RKO (cell line): ENCODE measurements around the gene RXRA.

Experiments used
- DNase-seq: peaks from one replicate; pipeline ENCODE4 v3.0.0-alpha.2; 2016; ENCODE audit warnings: low spot score

Gene RXRA

DNA sequence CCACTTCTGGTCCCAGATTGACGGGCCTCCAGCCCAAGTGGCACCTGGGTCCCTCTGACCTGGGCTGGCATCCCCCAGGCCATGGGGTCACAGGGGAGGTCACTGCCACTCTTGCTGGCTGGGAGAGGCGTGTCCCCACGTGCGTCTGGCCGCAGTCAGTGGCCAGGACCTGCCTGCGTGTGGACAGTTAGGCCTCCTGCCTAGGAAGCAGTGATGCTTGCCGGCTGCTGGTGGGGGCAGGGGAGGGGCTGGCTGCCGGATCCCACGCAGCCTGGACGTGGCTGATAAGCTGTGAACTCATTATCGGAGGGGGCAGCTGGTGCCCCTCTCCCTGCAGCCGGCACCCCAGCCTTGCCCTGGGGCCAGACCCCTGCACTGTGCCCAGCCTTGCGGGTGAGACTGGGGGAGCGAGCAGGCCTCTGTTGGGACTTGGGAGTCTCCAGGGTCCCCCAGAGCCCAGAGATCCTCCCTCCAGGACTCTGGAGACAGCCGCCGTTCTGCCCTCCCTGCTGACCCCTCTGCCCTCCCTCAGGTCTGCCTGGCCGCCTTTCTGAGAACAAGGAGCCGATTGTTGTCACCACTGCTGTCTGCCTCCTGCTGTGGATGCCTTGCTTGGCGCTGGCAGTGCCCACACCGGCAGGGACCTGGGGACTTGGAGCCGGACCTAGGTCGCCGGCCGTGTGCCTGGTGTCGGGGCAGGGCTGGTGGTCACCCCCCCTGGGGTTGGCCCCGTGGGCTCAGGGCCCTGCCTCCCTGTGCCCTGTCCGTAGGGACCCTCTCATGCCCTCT is 12.3 kb downstream of the RXRA start:
- no peak for DNase-seq

DNA sequence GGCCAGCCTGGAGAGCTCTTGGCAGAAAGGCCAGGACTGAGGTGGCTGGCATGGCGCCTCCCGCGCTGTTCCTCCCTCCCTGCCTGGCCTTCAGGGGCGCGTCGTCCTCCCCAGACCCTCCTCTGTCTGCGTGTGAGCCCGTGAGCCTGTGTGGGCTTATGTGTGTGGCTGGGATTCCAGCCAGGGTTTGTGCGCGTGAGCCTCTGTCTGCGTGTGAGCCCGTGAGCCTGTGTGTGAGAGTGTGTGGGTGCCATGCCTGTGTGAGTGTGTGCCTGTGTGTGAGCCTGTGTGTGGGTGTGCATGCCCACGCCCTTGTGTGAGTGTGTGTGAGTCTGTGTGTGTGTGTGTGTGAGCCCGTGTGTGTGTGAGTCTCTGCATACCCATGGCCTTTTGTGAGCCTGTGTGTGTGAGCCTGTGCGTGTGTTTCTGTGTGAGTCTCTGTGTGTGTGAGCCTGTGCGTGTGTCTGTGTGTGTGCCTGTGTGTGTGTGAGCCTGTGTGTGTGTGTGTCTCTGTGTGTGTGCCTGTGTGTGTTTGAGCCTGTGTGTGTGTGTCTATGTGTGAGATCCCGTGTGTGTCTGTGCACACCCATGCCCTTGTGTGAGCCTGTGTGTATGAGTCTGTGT is 13.0 kb downstream of the RXRA start:
- no peak for DNase-seq

DNA sequence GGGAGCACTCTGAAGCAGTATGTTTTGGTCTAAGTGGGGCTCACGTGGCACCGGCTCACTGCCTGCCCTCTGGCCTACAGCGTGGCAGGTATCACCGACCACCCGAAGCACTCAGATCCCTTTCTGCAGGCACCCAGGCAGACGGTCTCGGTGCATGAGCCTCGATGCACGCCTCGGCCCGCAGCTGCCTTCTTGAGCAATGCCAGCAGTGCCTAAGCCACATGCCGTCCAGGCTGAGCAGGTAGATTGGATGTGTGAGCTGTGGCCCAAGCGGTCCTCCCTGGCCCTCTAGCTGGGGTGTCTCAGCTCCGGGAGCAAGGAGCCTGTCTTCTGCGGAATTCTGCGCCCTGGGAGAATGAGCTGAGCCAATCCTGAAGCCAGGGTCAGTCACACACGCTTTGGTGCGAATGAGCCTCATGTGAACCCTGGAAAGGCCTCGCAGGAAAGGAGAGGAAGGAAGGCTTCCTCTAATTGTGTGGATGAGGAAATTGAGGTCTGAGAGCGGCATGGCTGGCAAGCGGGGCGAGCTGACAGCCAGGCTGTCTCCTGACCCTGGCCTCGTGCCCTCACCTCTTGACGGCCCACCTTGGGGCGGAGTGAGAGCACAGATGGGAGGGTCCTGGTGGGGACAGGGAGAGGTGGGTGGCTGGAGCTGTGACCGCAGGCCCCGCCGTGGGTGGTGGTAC is 14.4 kb downstream of the RXRA start:
- no peak for DNase-seq

DNA sequence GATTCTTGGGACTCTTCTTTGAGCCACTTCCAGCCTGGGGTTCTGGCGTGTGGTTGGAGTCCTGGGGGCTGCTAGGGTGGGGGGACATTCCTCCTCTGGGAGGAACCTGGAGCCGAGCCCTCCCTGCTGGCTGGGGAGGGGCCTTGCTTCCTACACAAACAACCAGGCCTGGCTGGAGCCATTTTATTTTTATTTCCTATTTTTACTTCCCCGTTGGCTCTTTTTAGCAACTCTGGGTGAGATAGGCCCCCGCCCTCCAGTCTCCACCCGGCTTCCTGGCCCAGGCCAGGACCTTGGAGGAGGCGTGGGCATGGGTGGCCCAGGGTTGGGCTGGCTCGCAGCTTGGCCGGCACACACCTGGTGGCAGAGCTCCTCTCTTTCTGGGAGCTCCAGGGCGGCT is 15.1 kb downstream of the RXRA start:
- no peak for DNase-seq

DNA sequence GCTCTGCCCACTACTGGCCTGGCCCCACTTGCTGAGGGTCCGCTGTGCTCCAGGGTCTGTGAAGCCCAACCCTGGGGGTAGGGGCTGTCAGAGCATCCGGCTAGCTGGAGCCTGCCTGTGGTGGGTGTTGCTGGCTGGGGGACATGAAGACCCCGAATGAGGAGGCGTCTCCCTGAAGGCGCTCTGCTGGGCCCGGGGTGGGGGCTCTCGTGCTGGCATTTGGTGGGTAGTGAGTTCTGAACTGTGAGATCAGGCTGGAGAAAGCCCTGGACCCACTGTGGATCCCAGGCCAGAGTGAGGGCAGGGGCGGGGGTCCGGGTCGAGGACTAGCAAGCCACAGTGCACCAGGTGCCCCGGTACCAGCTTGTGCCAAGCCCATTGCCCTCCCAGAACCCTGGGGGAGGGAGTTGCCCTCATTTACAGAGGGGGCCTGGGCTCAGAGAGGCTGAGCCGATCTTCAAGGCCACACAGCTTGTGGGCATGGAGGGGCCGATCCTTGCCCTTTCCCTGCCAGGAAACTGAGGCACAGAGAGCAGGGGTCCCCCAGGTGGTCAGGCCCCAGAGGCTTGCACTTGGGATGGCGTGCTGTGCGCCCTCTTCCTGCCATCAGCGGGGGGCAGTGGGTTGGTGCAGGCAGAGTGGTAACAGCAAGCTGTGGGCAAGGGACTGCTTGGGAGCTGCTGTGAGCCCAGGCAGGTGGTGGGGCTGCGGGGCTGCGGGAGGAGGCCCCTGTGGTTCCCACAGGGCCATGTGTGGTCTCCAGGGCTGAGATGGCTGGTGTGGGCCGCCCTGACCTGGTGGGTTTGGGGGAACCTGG is 15.9 kb downstream of the RXRA start:
- no peak for DNase-seq

DNA sequence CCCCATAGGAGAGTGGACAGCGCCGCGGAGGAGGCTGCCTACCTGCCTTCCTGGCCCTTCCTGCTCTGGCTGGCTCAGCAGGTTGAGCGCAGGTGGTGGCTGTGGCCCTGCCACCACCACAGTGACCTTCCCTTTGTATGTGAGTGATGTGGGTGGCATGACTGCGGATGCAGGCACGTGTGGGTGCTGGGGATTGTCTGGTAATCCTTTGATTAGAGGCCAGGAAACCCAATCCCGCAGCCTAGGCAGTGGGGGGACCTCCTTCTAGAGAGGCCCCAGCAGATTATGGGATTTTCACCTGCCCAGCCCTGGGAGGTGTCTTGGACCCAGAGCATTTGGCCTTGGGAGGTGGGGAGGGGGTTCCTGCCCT is 16.5 kb downstream of the RXRA start:
- no peak for DNase-seq

DNA sequence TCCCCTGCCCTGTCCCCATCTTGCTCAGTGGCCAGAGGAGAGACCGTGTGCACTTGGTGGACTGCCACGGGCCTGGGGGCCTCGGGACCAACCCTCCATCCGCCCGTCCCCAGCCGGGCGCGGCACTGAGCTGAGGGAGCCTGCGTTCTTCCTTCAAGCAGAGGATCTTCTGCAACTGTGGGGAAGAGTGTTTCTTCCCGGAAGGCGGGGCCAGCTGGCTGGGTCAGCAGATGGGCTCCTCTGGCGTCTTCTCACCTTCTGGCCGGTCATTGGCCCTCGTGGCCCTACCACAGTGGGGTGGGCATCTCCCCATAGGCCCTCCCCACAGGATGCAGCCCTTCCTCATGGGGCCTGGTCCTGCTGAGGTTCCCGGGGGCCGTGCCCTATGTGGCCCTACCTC is 17.4 kb downstream of the RXRA start:
- DNase-seq, result no peak

DNA sequence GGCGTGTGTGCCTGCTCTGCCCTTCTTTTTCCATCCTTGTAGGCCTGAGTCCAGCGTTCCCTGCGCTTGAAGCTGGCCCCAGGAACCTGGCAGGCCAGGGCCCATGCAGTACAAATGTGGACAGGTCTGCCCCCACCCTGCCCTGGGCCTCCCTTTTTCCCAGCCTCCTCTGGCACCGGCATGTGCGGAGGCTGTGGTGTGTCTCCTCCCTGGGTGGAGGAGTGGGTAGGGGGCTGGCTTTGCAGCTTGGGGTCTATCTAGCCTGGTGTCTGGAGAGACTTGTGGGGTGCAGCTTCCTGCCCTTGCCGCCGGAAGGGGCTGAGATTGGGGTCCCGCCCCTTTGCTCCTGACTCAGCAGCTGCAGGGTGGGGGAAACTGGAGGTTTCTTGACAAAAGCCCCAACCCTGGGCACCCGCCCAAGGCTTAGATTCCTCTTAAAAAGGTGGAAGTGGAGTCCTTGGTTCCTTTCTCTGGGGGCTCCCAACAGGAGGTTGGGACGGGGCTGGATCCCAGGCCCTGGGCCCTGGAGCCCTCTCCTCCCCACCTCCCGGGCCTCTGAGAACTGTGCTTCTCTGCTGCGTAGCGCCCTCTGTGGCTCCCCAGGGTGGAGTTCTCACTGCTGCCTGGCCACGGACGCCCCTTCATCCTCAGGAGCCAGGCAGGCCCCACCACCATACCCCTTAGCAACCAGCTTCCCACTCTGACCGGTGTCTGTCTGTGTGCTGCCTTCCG is 18.0 kb downstream of the RXRA start:
- no peak for DNase-seq

DNA sequence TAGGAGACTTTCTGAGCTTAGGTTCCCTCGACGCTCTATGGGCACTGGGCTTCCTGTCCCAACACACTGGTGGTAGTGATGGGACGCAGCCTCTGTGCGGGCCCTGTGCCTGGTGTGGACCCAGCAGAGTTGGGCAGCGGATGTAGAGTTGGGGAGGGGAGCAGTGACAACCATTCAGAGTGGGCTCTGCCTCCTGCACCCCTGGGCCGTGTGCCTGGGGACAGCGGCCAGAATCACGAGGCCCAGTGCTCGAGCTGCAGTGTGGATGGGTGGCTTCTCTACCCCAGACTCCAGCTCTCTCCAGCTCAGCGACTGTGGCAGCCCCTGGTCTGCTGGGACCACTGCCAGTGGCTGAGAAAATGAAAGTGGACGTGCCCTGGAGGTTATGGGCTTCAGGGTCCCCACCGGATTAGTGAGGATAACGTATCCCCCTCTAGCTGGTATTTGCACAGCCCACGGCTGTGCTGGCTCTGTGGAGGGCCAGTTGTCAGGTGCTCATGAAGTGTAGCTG is 18.6 kb downstream of the RXRA start:
- no peak for DNase-seq

DNA sequence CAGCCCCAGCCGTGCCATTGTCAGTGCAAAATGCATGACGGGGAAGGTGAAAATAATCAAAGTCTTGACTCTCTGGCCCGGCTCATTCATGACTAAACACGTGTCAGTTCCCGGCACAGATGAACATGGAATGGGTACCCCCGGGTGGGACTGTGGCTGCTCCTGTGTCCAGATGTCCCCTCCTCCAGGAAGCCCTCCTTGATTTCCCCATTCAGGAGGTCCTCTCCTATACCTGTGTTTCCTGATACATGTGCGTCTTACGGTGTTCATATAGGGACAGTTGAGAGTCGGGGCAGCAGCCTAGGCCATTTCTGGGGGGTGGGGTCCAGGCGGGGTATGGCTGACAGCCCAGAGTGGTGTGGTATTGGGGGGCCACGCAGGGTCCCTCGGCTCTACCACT is 19.5 kb downstream of the RXRA start:
- DNase-seq, result no peak

DNA sequence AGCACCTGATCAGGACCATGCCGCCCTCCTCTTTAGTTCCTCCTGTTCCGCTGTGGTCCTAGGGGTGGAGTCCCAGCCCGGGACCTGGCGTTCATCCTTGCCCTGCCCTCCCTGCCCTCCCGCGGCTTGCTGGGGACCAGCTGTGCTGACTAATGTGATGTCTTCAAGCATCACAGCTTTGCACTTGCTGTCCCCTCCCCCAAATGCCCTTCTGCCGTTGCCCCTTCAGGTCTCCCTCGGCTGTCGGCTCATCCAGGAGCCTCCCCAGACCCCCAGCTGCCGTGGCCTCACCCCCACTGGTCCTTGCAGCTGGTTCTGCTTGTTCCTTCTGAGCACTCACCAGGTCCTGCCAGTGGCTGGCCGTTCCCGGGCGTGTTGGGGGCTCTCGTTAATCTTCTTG is 19.9 kb downstream of the RXRA start:
- no peak for DNase-seq

DNA sequence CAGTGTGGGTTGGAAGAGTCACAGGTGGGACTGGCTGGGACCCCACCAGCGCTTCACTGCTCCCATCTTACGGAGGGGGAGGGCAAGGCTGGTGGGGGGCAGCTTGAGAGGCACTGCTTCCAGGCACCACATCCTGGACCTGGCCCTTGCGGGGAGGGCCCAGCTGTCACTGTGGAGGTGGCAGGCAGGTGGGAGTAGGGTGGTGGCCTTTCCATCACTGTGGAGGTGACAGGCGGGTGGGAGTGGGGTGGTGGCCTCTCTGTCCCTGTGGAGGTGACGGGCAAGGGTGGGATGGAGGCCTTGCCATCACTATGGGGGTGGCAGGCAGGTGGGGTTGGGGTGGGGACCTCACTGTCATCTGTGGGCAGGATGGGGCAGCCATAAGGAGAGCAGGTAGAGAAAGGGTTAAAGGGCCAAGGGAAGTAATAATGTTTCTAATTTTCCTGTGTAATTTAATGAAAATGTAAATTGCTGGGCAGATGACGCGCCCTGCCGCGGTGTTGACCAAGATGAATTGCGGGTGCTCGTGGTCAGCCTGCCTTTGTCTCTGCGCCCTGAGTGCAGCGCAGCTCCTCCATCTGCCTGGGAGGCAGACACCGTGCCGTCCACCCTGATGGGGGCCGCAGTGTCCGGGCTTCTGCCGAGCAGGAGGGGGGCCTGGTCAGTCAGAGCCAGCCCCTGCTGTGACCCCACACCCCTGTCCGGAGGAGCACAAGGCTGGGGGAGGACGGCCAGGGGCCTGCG is 20.8 kb downstream of the RXRA start:
- no peak for DNase-seq

DNA sequence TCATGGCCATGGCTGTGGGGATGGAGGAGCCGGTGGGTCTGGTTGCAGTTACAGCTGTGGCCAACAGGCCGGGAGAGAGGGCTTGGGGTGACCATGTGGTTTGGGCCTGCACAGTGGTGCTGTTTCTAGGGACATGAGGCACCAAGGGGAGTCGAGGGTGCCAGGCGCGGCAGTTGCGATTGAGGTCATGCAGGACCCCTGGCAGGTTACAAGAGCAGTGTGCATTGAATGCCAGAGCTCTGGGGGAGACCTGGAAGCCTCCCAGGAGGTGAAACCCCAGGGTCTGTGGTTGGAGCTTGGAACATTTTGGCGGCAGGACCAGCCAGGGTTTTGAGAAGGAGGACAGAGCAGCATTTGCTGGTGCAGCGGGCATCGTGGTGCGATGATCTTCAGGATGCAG is 21.7 kb downstream of the RXRA start:
- DNase-seq, result no peak

DNA sequence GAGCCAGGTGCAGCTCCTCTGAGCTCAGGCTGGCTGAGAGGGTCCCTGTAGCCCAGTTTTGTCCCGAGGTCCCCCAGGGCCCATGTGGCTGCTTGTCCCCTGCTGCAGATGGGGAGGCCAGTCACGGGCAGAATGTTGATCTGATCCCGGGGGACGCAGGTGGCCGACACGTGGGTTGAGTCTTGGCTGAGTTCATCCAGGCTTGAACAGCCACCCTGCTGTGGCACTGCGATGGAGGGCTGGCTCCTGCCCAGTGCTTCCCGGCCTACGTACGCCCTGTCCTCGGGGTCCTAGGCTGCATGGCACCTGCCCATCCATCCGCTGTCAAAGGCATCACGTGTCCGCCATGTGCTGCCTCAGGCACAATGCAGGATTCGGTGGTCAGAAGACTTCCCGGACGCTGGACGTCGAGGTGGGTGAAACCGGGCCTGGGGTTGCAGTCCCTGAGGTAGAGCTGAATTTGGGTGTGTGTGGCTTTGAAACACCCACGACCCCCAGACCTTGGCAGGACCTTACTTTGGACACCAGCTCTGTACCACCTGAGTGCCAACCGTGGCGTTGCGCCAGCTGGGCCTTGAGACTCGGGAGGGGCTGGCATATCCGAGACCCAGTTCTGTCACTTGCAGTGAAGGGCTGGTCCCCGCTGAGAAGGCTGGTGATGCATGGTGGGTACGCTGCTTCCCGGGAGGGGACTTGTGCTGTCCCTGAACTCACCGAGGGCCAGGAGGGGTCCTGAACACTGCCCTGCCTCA is 22.3 kb downstream of the RXRA start:
- no peak for DNase-seq

DNA sequence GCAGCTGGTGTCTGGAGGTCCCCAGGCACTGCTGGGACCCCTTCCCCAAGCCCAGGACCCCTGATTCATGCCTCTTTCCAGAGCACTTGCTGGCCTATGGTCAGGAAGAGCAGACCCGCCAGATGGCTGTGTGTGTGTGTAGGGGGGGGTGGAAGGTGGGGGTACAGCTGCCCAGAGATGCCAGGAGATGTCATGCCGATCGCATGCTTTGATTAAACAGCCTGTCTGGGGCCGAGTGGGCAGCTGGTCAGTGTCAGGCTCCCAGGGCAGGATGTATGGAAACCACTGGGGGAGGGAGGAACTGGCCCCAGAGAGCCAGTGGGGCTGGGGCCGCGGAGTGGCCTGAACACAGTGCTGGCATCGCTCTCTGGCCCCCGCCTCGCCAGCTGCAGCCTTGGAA is 23.7 kb downstream of the RXRA start:
- no peak for DNase-seq

DNA sequence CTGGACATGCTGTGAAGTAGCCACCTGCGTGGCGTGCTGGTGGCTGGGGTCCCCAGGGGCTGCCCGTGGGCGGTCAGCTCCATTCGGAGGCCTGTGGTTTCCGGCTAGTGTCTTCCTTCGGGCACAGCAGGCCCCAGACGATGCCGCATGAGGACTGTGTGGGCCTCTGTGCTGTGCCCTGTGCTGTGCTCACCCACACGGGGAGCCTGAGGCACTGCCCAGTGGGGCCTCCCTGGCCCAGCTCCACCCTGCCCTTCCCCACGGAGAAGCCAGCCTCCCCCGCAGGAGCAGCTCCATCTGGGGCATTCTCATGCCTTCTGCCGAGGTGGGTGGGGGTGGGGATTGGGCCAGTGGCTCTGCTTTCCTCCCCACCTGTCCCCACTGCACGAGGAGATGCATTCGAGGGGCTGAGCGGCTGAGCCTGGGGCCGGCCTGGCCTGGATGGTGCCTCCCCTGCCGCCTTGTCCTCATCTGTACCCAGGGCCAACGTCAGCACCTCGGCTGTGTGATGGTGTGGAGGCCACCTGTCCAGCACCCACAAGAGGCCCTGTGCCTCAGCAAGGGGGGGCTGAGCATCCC is 24.2 kb downstream of the RXRA start:
- DNase-seq, result no peak

DNA sequence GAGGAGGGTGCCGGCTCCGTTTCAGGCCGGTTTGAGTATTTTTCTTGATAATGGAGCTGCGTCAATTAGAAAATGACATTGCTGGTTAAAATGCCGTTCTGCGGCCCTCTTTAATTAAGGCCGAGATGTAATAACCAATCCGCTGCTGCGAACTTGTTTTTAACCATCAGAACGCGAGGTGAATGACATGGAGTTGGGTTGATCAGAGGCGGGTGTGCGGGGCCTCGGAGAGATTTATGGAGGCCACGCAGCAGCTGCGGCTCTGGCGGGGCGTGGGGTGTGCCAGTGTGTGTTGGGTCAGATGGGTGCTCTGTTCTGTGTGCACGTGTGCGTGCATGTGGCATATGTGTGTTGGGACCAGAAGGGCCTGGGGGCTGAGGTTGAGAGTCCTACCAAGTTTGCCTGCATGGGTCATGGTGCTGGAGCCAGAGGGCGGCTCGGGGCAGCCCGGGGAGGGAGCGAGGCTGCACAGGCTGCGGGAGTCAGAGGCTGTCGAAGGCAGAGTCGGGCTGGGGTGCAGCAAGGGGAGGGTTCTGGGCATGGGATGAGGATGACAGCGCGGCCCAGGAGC is 25.4 kb downstream of the RXRA start:
- no peak for DNase-seq

DNA sequence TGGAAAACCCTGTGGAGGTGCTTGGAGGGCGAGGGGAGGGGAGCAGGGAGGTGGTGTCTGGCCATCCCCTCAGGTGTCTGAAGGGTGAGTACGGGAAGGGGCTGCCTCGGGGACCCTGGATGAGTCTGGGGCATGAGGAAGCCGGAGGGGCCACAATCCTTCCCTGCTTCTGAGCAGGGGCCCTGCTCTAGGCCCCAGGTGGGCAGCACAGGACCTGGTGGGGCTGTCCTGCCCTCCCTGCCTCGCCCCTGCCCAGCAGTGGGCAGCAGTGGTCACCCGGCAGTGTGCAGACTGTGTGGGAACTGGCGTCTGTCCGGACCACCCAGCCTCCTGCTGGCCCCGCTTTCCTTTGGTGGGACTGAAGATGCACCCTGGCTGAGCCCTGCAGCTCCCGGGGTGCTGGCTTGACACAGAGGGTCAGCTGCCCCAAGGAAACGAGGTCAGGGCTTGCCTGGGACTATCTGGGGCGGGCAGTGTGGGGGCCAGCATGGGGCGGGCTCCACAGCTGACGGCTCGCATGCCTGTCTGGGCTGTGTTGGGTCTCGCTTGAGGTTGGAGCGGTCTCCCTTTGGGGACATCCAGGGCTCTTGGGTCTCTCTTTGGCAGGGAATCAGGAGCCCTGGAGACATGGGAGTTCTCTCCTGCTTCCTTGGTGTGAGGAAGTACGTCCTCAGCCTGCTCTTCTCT is 26.1 kb downstream of the RXRA start:
- no peak for DNase-seq

DNA sequence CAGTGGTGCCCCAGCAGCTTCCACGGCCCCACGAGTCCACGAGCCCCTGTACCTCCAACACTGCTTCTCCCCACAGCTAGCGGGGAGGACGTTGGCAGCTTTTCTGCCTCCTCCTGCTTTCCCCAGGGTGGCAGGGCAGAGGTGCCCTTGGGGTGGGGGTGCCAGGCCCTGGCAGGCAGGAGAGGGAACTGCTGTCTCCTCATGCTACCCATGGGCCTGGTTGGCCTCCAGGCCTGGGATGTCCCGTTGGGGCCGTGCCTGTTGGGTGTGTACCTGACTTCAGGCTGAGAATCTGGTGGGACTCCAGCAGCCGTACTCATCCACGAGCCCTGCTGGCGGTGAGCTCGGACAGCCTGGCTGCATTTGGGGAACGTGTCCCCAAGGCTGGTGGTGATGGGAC is 27.3 kb downstream of the RXRA start:
- DNase-seq, result no peak
